Small intestine (tissue), 7 donors: ENCODE data around the gene PLA2G12A. TPM values are rescaled to one million over a fixed set of nuclear protein-coding genes. Genes with fewer than 3 reads are reported as not detected.
A peak's percentile ranks its signal among the peaks of the same experiment; 100 is the strongest.

ENCODE experiments used
- DNase-seq, 2 donors: peaks; one replicate each; pipeline versions ENCODE4 v3.0.0 to v3.0.0-alpha.2; 2013
- FAIRE-seq: peaks from 2 replicates; lab custom pipeline; 2012; peaks lifted over from hg19 to GRCh38; lab: Jason Lieb, UNC
- H3K27ac ChIP-seq, 3 donors: one replicate each; pipeline ENCODE4 v1.5.1; 2013; ENCODE audit warnings: low read length in 2 of 3, mild to moderate bottlenecking in 2 of 3, control low read depth in 1 of 3, inconsistent platforms in 1 of 3, low read depth in 1 of 3, moderate library complexity in 1 of 3
- H3K27me3 ChIP-seq, 3 donors: one replicate each; pipeline ENCODE4 v1.6.1; 2013; ENCODE audit warnings: low read length in 3 of 3, inconsistent platforms in 1 of 3; ENCODE audit not compliant: control insufficient read depth in 3 of 3, insufficient read depth in 3 of 3
- H3K36me3 ChIP-seq, 3 donors: one replicate each; pipeline ENCODE4 v1.6.1; 2013; ENCODE audit warnings: low read length in 3 of 3, inconsistent platforms in 1 of 3, low read depth in 1 of 3, mild to moderate bottlenecking in 1 of 3, moderate library complexity in 1 of 3; ENCODE audit not compliant: control insufficient read depth in 3 of 3, insufficient read depth in 2 of 3
- H3K4me1 ChIP-seq, 3 donors: one replicate each; pipeline ENCODE4 v1.6.1; 2013; ENCODE audit warnings: low read length in 2 of 3, inconsistent platforms in 1 of 3, low read depth in 1 of 3, mild to moderate bottlenecking in 1 of 3, moderate library complexity in 1 of 3; ENCODE audit not compliant: control insufficient read depth in 3 of 3, insufficient read depth in 2 of 3
- H3K4me3 ChIP-seq, 3 donors: one replicate each; pipeline ENCODE4 v1.5.1; 2013; ENCODE audit warnings: low read length in 3 of 3, control low read depth in 1 of 3, inconsistent platforms in 1 of 3, low read depth in 1 of 3, mild to moderate bottlenecking in 1 of 3, moderate library complexity in 1 of 3
- H3K9me3 ChIP-seq, 2 donors: one replicate each; pipeline ENCODE4 v1.6.1; 2013; ENCODE audit warnings: low read depth in 1 of 2, low read length in 1 of 2; ENCODE audit not compliant: control insufficient read depth in 2 of 2, insufficient read depth in 1 of 2
- WGBS, 3 donors: extraction: QIAGEN DNeasy Blood & Tissue Kit; methylation state at CpG; one replicate each; pipeline ENCODE4 v1.1.7; 2013; 5-methylcytosine and 5-hydroxymethylcytosine counted together
- polyA plus RNA-seq, 4 donors: library from polyadenylated mRNA; stranded (reverse) in 3 of 4; unstranded in 1 of 4; fragments of 200-250 nt in 3 of 4; fragments of 120-200 nt in 1 of 4; gene quantifications; one replicate each; pipeline versions ENCODE4 v1.2.1 to v1.2.3, GENCODE V29; 2013
- donor health status: healthy with polysubstance abuse.
- donor health status: control.
- donor health status: control.
- donor health status: Bipolar disorder and iron deficiency.
- donor health status: healthy.

The PLA2G12A gene
- polyA plus RNA-seq, 4 donors: 11.4 to 91.9 (median 51.5) TPM

GRCh38 chr4:109735566-109736365, 5.9 kb upstream of the PLA2G12A start:
- FAIRE-seq: peak; percentile 79
- peaks cover 0 to 34% (median 4%) of the 10 kb centered on the region in 3 donors for H3K4me1 ChIP-seq
- WGBS, 3 donors: 19 to 61% (median 32%) methylated on average over 7 of the region's 7 CpGs
- H3K4me3 ChIP-seq: peak overlapping the region in 2 of 3 donors; percentile 6 to 12
- H3K36me3 ChIP-seq: peaks cover 0 to 6% (median 0%) of the 10 kb centered on the region in 3 donors
- peak overlapping the region; percentile 67 to 92 (median 71) for H3K27ac ChIP-seq
- peak; percentile 86 to 95 for DNase-seq
- H3K27me3 ChIP-seq: no peaks in the 10 kb centered on the region
- H3K9me3 ChIP-seq: no peaks in the 10 kb centered on the region

DNA sequence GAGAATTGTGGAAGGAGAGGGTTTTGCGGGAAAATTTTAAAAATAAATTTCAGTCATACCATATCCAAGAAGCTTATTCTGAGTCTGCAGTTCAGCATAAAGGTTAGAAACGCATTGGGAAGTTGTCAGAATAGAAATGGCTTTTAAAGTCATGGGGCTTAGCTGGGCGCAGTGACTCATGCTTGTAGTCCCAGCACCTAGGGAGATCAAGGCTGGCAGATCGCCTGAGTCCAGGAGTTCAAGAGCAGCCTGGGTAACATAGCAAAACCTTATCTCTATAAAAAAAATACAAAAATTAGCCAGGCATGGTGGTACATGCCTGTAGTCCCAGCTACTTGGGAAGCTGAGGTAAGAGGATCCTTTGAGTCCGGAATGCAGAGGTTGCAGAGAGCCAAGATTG, 3.9 kb upstream of the PLA2G12A start:
- peak in 1 of 2 donors; percentile 40 for DNase-seq

DNA sequence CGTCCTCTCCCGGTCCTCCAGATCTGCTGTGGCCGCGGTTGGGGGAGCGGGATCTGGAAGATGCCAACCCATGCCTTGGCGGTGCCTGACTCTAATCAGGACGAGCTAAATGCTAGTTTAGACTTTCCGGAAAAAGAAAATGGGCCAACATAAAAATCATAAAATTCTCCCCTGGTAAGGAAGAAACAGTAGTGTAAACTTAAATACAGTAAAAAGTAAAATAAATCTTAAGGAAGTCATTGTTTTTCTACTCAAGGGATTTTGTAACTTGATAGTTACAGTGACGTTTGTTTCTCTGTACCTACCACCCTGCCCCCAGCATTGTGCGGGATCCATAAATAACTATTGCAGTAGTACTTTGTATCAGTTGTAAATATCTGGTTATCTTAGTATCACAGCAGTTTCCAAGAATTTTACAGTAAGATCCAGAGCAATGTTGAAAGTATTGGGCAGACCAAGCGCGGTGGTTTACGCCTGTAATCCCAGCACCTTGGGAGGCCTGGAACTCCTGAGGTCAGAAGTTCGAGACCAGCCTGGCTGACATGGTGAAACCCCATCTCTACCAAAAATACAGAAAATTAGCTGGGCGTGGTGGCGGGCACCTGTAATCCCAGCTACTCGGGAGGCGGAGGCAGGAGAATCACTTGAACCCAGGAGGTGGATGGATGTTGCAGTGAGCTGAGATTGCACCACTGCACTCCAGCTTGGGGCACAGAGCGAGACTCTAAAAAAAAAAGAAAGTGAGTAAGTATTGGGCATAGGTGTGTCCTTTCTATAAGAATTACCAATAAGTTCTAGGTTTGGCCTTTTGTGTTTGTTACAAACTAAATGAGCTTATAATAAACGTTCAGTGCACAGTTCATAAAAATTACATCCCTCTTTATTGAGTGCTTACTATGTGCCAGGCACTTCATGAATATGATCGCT, 1.0 kb upstream of the PLA2G12A start:
- peak overlapping the region; percentile 91 to 99 (median 93) for H3K27ac ChIP-seq
- 40 to 50% (median 48%) methylated on average over 20 to 21 of the region's 21 CpGs for WGBS, 3 donors
- H3K27me3 ChIP-seq: no peaks in the 10 kb centered on the region
- no peaks in the 10 kb centered on the region for H3K36me3 ChIP-seq
- DNase-seq: no peak
- H3K9me3 ChIP-seq: no peaks in the 10 kb centered on the region
- no peak for FAIRE-seq
- peaks cover 0 to 18% (median 4%) of the 10 kb centered on the region in 3 donors for H3K4me1 ChIP-seq
- peak overlapping the region; percentile 57 to 84 (median 79) for H3K4me3 ChIP-seq

More for the DNA sequence above, 3.9 kb upstream of the PLA2G12A start:
- Histone ChIP-seq H3K4me1 (peaks cover 0 to 34% (median 4%) of the 10 kb centered on the region in 3 donors), H3K27ac (no peak overlapping the region), H3K9me3 (no peaks in the 10 kb centered on the region), H3K4me3 (no peak overlapping the region), H3K27me3 (no peaks in the 10 kb centered on the region), H3K36me3 (peaks cover 0 to 4% (median 0%) of the 10 kb centered on the region in 3 donors)
- FAIRE-seq: no peak
- 73 to 87% (median 83%) methylated on average over 5 of the region's 5 CpGs for whole genome bisulfite sequencing, 3 donors

DNA sequence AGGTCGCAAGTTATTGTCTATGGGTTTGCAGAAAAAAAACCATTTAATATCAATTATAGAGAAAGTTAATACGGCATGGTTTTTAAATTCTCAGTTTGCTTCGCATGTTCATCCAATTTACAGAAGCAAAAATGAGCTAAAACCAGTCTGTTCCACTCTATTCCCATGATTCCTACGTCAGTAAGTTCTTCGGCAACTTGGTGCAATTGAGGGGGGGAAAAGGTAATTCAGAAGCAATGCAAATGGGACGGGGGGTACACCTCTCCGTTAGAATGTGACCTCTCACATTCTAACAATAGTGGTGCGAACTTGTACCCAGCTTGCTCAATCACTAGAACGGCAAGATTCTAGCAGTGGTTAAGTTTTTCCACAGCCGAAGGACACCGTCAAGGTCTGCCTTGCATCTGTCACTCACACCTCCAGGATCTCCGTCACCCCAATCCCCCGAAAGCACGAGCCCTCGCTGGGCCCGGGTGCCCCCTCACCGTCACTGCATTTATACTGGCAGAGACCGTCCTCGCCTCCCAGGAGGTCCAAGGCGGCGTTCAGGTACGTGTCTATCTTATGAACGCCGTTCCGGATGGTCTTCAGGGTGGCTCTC, 653 bp downstream of the PLA2G12A start:
- Histone ChIP-seq H3K27ac (peak overlapping the region; percentile 88 to 97 (median 92)), H3K36me3 (no peaks in the 10 kb centered on the region), H3K9me3 (no peaks in the 10 kb centered on the region), H3K4me3 (peak overlapping the region; percentile 59 to 79 (median 78)), H3K27me3 (no peaks in the 10 kb centered on the region), H3K4me1 (peaks cover 0 to 10% (median 0%) of the 10 kb centered on the region in 3 donors)
- WGBS, 3 donors: 2% methylated on average over 25 of the region's 25 CpGs
- DNase-seq (peak; percentile 49 to 78), FAIRE-seq (no peak)

DNA sequence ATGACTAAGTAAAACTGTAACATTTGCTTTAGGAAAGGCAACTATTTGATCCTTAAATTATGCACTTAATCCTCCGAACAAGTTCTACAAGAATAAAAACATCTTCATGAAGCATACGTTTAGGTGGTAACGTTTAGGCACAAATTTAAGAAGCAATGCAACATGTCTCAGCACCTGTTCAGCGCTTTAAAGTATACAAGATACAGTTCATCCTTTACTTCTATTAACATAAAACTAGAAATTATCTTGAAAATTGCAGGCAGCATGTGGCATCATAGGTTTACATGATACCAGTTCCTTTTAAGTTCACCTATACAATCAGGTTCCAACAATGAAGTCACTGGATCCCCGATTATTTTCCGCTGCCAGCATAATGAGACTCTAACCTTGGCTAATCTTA, 1.5 kb downstream of the PLA2G12A start:
- FAIRE-seq (no peak), DNase-seq (peak; percentile 30 to 41)
- H3K27me3 ChIP-seq: no peaks in the 10 kb centered on the region
- H3K36me3 ChIP-seq: no peaks in the 10 kb centered on the region
- H3K4me3 ChIP-seq: peak overlapping the region in 2 of 3 donors; percentile 78 to 79
- 13 to 58% (median 27%) methylated on average over 6 of the region's 6 CpGs for WGBS, 3 donors
- H3K27ac ChIP-seq: peak overlapping the region in 1 of 3 donors; percentile 92
- H3K4me1 ChIP-seq: peaks cover 0 to 6% (median 0%) of the 10 kb centered on the region in 3 donors
- no peaks in the 10 kb centered on the region for H3K9me3 ChIP-seq

DNA sequence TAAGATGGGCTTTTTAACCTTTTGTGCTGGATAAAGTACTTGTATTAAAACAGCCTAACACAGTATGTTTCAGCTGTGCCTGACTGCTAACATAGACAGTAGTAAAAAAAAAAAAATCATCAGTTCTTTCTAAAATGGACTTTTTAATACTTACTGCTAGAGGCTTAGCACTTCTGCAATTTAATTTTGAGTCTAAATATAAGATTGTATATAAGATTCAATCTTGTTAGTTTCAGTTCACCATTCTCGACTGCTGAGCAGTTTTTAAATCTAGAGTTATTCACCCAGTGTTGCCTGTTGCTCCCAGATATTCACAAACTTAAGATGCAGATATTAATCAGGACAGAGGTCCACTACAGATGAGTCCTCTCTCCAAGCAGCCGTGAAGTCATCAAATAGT, 6.8 kb downstream of the PLA2G12A start:
- no peak for DNase-seq
- 89 to 98% (median 91%) methylated on average over 2 of the region's 2 CpGs for WGBS, 3 donors
- H3K9me3 ChIP-seq: peaks cover 0 to 4% of the 10 kb centered on the region in 2 donors
- H3K4me1 ChIP-seq: no peaks in the 10 kb centered on the region
- no peak overlapping the region for H3K27ac ChIP-seq
- H3K4me3 ChIP-seq: no peak overlapping the region
- no peak for FAIRE-seq
- H3K27me3 ChIP-seq: no peaks in the 10 kb centered on the region
- H3K36me3 ChIP-seq: peaks cover 0 to 2% (median 0%) of the 10 kb centered on the region in 3 donors

DNA sequence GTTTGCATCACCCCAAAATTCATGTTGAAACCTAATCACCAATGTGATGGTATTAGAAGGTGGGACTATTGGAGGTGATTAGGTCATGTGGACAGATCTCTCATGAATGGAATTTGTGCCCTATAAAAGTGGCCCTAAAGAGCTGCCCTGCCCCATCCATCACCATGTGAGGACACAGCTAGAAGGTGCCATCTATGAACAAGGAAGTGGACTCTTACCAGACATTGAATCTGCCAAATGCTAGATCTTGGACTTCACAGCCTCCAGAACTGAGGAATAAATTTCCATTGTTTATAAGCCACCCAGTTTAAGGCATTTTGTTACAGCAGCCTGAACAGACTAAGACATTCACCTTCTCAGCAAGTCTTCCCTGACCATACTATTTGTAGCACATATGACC, 7.5 kb downstream of the PLA2G12A start:
- H3K27me3 ChIP-seq: no peaks in the 10 kb centered on the region
- peaks cover 0 to 2% (median 2%) of the 10 kb centered on the region in 3 donors for H3K36me3 ChIP-seq
- FAIRE-seq: no peak
- no peak overlapping the region for H3K4me3 ChIP-seq
- no peak for DNase-seq
- no peak overlapping the region for H3K27ac ChIP-seq
- no peaks in the 10 kb centered on the region for H3K4me1 ChIP-seq
- H3K9me3 ChIP-seq: peaks cover 0 to 4% of the 10 kb centered on the region in 2 donors

DNA sequence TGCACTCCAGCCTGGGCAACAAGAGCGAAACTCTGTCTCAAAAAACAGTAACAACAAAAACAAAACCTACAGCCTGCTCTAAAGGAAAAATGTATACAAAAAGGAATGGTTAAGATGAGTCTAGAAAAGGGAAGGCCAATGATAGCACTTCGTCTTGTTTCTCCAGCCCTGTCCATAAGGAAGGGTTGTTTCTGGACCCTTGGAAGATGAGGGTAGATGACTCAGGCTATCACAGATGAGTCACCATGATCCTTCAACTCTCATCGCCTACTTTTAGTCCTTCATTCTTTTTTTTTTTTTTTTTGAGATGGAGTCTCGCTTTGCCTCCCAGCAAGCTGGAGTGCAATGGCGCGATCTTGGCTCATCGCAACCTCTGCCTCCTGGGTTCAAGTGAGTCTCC, 8.8 kb downstream of the PLA2G12A start:
- DNase-seq (peak in 1 of 2 donors; percentile 16), FAIRE-seq (no peak)
- no peak overlapping the region for H3K4me3 ChIP-seq
- H3K27me3 ChIP-seq: no peaks in the 10 kb centered on the region
- WGBS, 3 donors: 89 to 95% (median 92%) methylated on average over 7 of the region's 7 CpGs
- H3K27ac ChIP-seq: no peak overlapping the region
- peaks cover 0 to 4% of the 10 kb centered on the region in 2 donors for H3K9me3 ChIP-seq
- peaks cover 0 to 10% (median 2%) of the 10 kb centered on the region in 3 donors for H3K36me3 ChIP-seq
- H3K4me1 ChIP-seq: no peaks in the 10 kb centered on the region
